Esophagus squamous epithelium (tissue), 5 donors: ENCODE measurements around the gene MX2. TPM values are rescaled to one million over a fixed set of nuclear protein-coding genes. Genes with fewer than 3 reads are reported as not detected.

Source experiments
- DNase-seq: peaks from one replicate; lab custom pipeline; 2025; lab: John Stamatoyannopoulos, UW
- H3K27ac ChIP-seq, 4 donors: fragments of 200-600 bp; sonication (generic); one replicate each; pipeline ENCODE4 v1.5.1; 2016 to 2019; ENCODE audit warnings: mild to moderate bottlenecking in 1 of 4
- H3K27me3 ChIP-seq, 4 donors: fragments of 200-600 bp; sonication (generic); 1 replicate in 3 of 4; 2 replicates in 1 of 4; pipeline versions ENCODE4 v1.5.1 to v1.6.0; 2017 to 2021; ENCODE audit warnings: antibody characterized with exemption in 1 of 4
- H3K36me3 ChIP-seq, 3 donors: fragments of 200-600 bp; sonication (generic); one replicate each; pipeline ENCODE4 v1.5.1; 2016 to 2019
- H3K4me1 ChIP-seq, 3 donors: fragments of 200-600 bp; sonication (generic); one replicate each; pipeline ENCODE4 v1.5.1; 2017 to 2019
- H3K4me3 ChIP-seq, 4 donors: fragments of 200-600 bp; sonication (generic); 1 replicate in 3 of 4; 2 replicates in 1 of 4; pipeline ENCODE4 v1.5.1; 2016 to 2019; ENCODE audit warnings: mild to moderate bottlenecking in 2 of 4, moderate library complexity in 1 of 4
- H3K9me3 ChIP-seq, 3 donors: fragments of 200-600 bp; sonication (generic); one replicate each; pipeline ENCODE4 v1.5.1; 2016 to 2019
- CTCF ChIP-seq, 6 experiments: fragments of 450-650 bp in 4 of 6; fragments of 200-600 bp in 2 of 6; sonication (generic) in 2 of 6; IDR thresholded peaks; one replicate each; pipeline ENCODE4 v1.5.1; 2016 to 2019; ENCODE audit warnings: antibody characterized with exemption in 6 of 6, mild to moderate bottlenecking in 4 of 6, moderate library complexity in 4 of 6
- POLR2A ChIP-seq, 4 donors: fragments of 450-650 bp; IDR thresholded peaks; one replicate each; pipeline ENCODE4 v1.6.1; 2017; ENCODE audit warnings: antibody characterized with exemption in 4 of 4, mild to moderate bottlenecking in 4 of 4, moderate library complexity in 3 of 4
- WGBS, 2 donors: methylation state at CpG; one replicate each; pipeline ENCODE4 v1.1.5; 2018; 5-methylcytosine and 5-hydroxymethylcytosine counted together
- intact Hi-C: fragments of 100-400 bp; cut with DNase I; formaldehyde crosslinking; loops from one replicate; pipeline ENCODE4 v1.15.0; 2022
- total RNA-seq, 4 donors: library from RNA; depleted of rRNA; stranded (reverse); fragments of >200 nt; gene quantifications; one replicate each; pipeline ENCODE4 v1.1.0, GENCODE V29; 2016
- donor health status: DM: yes; HTN: yes; CAD: no.

MX2 gene
- total RNA-seq, 4 donors from 2014 or later, result 4.3 to 23.5 (median 8.5) TPM

- intact Hi-C loops, result no loop called here
- no peak for DNase-seq
- H3K4me1 ChIP-seq, result peaks cover 10 to 68% (median 11%) of the 10 kb centered on the region in 3 donors
Observed at GRCh38 chr21:41373763-41374162, 11.9 kb downstream of the MX2 start.

GRCh38 chr21:41374177-41374712 lies 12.4 kb downstream of the MX2 start:
- peaks cover 0 to 8% (median 0%) of the 10 kb centered on the region in 4 donors for H3K27me3 ChIP-seq
- no peaks in the 10 kb centered on the region for H3K9me3 ChIP-seq
- H3K36me3 ChIP-seq, result peaks cover 0 to 26% (median 0%) of the 10 kb centered on the region in 3 donors
- TF ChIP-seq POLR2A (IDR thresholded peaks at IDR 0.05) (no peak), CTCF (IDR thresholded peaks at IDR 0.05) (no peak)
- 80 to 89% methylated on average over 1 to 7 of the region's 14 CpGs for WGBS, 2 donors
- peaks cover 5 to 68% (median 6%) of the 10 kb centered on the region in 3 donors for H3K4me1 ChIP-seq
- H3K27ac ChIP-seq, result no peak overlapping the region
- intact Hi-C loops, result no loop called here
- H3K4me3 ChIP-seq, result no peak overlapping the region
- no peak for DNase-seq

More at GRCh38 chr21:41373763-41374162, 11.9 kb downstream of the MX2 start:
- Histone ChIP-seq H3K9me3 (no peaks in the 10 kb centered on the region), H3K36me3 (peaks cover 0 to 21% (median 0%) of the 10 kb centered on the region in 3 donors), H3K27ac (no peak overlapping the region), H3K4me3 (no peak overlapping the region), H3K27me3 (peaks cover 0 to 8% (median 0%) of the 10 kb centered on the region in 4 donors)
- TF ChIP-seq POLR2A (IDR thresholded peaks at IDR 0.05) (no peak), CTCF (IDR thresholded peaks at IDR 0.05) (no peak)
- WGBS, 2 donors, result 83 to 87% methylated on average over 7 to 8 of the region's 8 CpGs

GRCh38 chr21:41374867-41375533 lies 13.2 kb downstream of the MX2 start:
- intact Hi-C loops, result no loop called here
- Histone ChIP-seq H3K36me3 (peaks cover 0 to 34% (median 0%) of the 10 kb centered on the region in 3 donors), H3K4me3 (no peak overlapping the region), H3K27ac (peak overlapping the region in 3 of 4 donors; percentile 19 to 57 (median 41)), H3K4me1 (peaks cover 0 to 61% (median 3%) of the 10 kb centered on the region in 3 donors), H3K27me3 (peaks cover 0 to under 1% (median 0%) of the 10 kb centered on the region in 4 donors), H3K9me3 (no peaks in the 10 kb centered on the region)
- no peak for DNase-seq
- 37 to 68% methylated on average over 4 to 5 of the region's 5 CpGs for WGBS, 2 donors
- no peak for TF ChIP-seq CTCF (IDR thresholded peaks at IDR 0.05)
- no peak for TF ChIP-seq POLR2A (IDR thresholded peaks at IDR 0.05)

- Histone ChIP-seq H3K27me3 (no peaks in the 10 kb centered on the region), H3K9me3 (no peaks in the 10 kb centered on the region), H3K4me1 (peaks cover 0 to 52% (median 3%) of the 10 kb centered on the region in 3 donors), H3K27ac (peak overlapping the region in 3 of 4 donors; percentile 19 to 57 (median 41)), H3K36me3 (peaks cover 0 to 43% (median 0%) of the 10 kb centered on the region in 3 donors), H3K4me3 (no peak overlapping the region)
- intact Hi-C loops, result no loop called here
- TF ChIP-seq POLR2A (IDR thresholded peaks at IDR 0.05) (no peak), CTCF (IDR thresholded peaks at IDR 0.05) (no peak)
- DNase-seq, result no peak
- WGBS, 2 donors, result 86 to 100% methylated on average over 3 of the region's 5 CpGs
Observed at GRCh38 chr21:41375875-41376274, 14.0 kb downstream of the MX2 start.

GRCh38 chr21:41377715-41378114 lies 15.9 kb downstream of the MX2 start:
- DNase-seq, result no peak
- peak overlapping the region in 1 of 4 donors; percentile 23 for H3K4me3 ChIP-seq
- H3K36me3 ChIP-seq, result peaks cover 0 to 61% (median 0%) of the 10 kb centered on the region in 3 donors
- H3K4me1 ChIP-seq, result peaks cover 0 to 44% (median 3%) of the 10 kb centered on the region in 3 donors
- TF ChIP-seq CTCF (IDR thresholded peaks at IDR 0.05), result no peak
- TF ChIP-seq POLR2A (IDR thresholded peaks at IDR 0.05), result no peak
- intact Hi-C loops, result no loop called here
- WGBS, 2 donors, result 88 to 100% methylated on average over 1 of the region's 16 CpGs
- no peaks in the 10 kb centered on the region for H3K9me3 ChIP-seq
- no peaks in the 10 kb centered on the region for H3K27me3 ChIP-seq
- peak overlapping the region in 3 of 4 donors; percentile 35 to 79 (median 70) for H3K27ac ChIP-seq
